Ecto neural progenitor cell (in vitro differentiated cells): ENCODE results near the gene TRIM54.
"Not testable (repeated sequence)": the region's sequence is repeated elsewhere in the genome, so short reads cannot be mapped to it uniquely, and the experiment has no call there.

Source experiments
- DNase-seq: peaks from one replicate; pipeline ENCODE4 v3.0.0-alpha.2; 2018; ENCODE audit warnings: low spot score

The TRIM54 gene

GRCh38 chr2:27313882-27314645 is 31.8 kb downstream of the TRIM54 start:
- DNase-seq = no peak

GRCh38 chr2:27314709-27315108 is 32.5 kb downstream of the TRIM54 start:
- no peak for DNase-seq

GRCh38 chr2:27315122-27315521 is 32.9 kb downstream of the TRIM54 start:
- DNase-seq = no peak

GRCh38 chr2:27316655-27317412 is 34.6 kb downstream of the TRIM54 start:
- DNase-seq = no peak

GRCh38 chr2:27319839-27320238 is 37.6 kb downstream of the TRIM54 start:
- not testable (repeated sequence) for DNase-seq

GRCh38 chr2:27320958-27321543 is 38.8 kb downstream of the TRIM54 start:
- DNase-seq = no peak

- no peak for DNase-seq
Observed at GRCh38 chr2:27322301-27322765, 40.1 kb downstream of the TRIM54 start.

GRCh38 chr2:27322766-27323595 is 40.8 kb downstream of the TRIM54 start, which contains the start of gene MPV17:
TSS of gene MPV17 (minus strand) at chr2:27323097. CDS start at chr2:27322517, 580 bp downstream.
- peak; percentile 92 for DNase-seq

- no peak for DNase-seq
Observed at GRCh38 chr2:27323596-27324285, 41.5 kb downstream of the TRIM54 start.

GRCh38 chr2:27324720-27325119 is 42.5 kb downstream of the TRIM54 start:
- DNase-seq = no peak

GRCh38 chr2:27335311-27335710 is 53.1 kb downstream of the TRIM54 start:
- DNase-seq = no peak

- no peak for DNase-seq
Observed at GRCh38 chr2:27336173-27336572, 53.9 kb downstream of the TRIM54 start.

- DNase-seq = no peak
Observed at GRCh38 chr2:27347641-27348040, 65.4 kb downstream of the TRIM54 start.

- no peak for DNase-seq
Observed at GRCh38 chr2:27350106-27350693, 68.0 kb downstream of the TRIM54 start.

- no peak for DNase-seq
Observed at GRCh38 chr2:27351802-27352598, 69.8 kb downstream of the TRIM54 start.

GRCh38 chr2:27353386-27353761 is 71.1 kb downstream of the TRIM54 start:
- not testable (repeated sequence) for DNase-seq

- DNase-seq = no peak
Observed at GRCh38 chr2:27353762-27354596, 71.8 kb downstream of the TRIM54 start.

- DNase-seq = no peak
Observed at GRCh38 chr2:27354597-27354927, 72.3 kb downstream of the TRIM54 start.

GRCh38 chr2:27356056-27356381 is 73.8 kb downstream of the TRIM54 start:
- no peak for DNase-seq
